HG02870 (cell line): Measurements from ENCODE around the gene TMC1.

ENCODE experiments used
- ATAC-seq: cut with Tn5 transposase; IDR thresholded peaks from one replicate; pipeline ENCODE4 v1.9.1; 2021; ENCODE audit warnings: mild to moderate bottlenecking, moderate library complexity; ENCODE audit not compliant: unreplicated experiment

Gene TMC1

GRCh38 chr9:72665421-72665820 is 144.0 kb downstream of the TMC1 start:
- ATAC-seq, result no peak

DNA sequence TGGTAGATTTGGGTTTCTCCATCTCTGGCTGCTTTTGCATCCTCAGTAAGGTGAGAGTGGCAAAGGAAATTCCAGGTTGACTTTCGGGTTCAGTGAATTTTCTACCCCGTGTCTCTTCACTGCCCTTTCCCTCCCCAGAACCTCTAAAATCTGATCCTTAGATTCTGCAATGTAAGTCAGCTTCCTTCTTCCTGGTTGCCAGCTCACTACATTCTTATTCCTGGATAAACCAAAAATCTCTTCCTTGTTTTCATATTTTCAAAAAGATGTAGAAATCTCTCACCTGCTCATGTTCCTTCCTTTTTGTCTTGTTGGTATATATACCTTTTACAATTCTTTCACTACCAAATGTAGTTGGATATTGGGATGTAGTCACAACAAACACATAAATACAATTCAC is 145.8 kb downstream of the TMC1 start:
- no peak for ATAC-seq

- ATAC-seq, result no peak
Observed at GRCh38 chr9:72674961-72675360, 153.6 kb downstream of the TMC1 start.

DNA sequence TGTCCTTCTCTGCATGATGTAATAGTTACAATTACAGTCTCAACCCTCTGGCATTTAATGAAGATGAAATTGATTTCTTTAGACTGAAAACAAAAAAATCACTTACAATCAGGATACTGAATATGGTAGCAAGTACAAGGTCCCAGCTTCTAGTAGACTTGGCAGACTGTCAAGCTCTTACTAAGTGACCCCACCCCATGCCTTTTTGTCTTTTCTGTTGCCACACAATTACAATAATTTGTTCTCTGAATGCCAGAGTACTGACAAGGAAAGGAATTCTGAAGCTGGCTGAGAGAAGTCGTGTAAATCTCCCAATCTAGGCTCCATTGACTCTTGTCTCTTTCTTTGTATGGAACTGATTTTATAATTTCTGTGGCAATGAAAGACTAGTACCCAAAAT is 154.2 kb downstream of the TMC1 start:
- no peak for ATAC-seq

DNA sequence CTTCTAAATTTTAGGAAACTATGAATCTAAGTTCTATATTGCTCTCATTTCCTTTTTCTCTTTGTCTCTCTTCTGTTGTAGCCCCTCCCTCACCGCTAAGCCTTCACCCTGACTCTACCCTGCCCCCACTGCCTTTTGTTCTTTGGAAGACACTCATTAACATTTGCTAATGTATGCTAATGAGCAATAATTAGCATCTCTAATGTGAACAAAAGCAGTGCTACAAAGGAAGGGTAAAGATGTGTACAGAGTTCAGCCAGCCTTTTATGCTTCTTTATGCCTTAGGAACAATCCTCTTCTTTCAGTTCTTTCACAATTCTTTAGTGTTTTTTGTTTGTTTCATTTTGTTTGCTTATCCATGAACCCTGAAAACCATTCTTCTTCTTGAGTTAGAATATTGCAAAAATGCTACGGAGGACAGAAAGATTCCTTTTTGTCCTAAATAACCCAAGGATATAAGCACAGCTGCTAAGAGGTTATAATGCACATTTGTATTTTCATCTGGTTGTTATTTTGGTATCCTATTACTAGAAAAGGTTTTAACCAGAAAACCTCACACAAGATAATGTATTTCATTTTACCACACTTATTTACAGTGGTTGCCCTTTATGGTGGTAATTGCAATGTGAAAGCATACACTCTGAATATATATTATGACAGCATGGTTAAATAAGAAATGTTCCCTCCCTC is 159.3 kb downstream of the TMC1 start:
- no peak for ATAC-seq

GRCh38 chr9:72681283-72681630 is 159.8 kb downstream of the TMC1 start:
- ATAC-seq, result no peak

DNA sequence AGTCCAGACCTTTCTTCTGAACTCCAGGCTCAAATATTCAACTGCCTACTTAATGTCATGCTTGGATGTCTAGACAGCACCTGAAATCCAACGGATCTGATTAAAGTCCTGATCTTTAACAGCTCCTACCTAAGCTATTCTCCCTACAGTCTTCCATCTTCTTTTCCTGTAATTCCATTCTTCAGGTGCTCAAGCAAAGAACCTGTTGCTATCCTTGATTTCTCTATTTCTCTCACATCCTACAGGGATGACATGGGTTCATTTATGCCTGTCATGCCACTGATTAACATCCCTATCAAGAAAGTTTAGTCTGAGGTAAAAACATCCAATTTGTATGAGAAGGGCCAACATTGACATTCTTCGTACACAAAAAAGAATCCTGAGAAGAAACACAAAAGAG is 163.2 kb downstream of the TMC1 start:
- ATAC-seq, result no peak

- ATAC-seq, result no peak
Observed at GRCh38 chr9:72685911-72686310, 164.5 kb downstream of the TMC1 start.

GRCh38 chr9:72687331-72687730 is 165.9 kb downstream of the TMC1 start:
- ATAC-seq, result no peak

- ATAC-seq, result no peak
Observed at GRCh38 chr9:72691671-72692070, 170.3 kb downstream of the TMC1 start.

DNA sequence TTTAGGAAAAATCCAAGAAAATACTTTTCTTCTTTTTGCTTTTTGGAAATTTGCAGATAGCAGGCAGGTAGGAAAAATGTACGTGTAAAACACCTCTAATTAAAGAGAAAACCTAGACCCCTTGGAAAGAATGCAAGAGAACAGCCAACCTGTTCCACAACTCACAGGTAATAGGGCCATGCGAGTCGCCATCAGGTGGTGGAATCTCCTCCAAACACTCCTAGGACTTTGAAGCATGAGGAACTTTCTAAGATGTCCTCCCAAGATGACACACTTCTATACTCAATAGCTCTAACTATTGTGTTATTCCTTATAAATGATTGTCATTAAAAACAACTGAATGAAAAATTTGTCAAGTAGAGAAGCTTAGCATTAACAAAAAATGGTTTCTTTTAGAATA is 174.0 kb downstream of the TMC1 start:
- ATAC-seq, result no peak

- ATAC-seq, result no peak
Observed at GRCh38 chr9:72696511-72696910, 175.1 kb downstream of the TMC1 start.

- ATAC-seq, result no peak
Observed at GRCh38 chr9:72701510-72701909, 180.1 kb downstream of the TMC1 start.

- peak; percentile 45 for ATAC-seq
Observed at GRCh38 chr9:72703574-72703973, 182.2 kb downstream of the TMC1 start.

- peak; percentile 63 for ATAC-seq
Observed at GRCh38 chr9:72704688-72705375, 183.4 kb downstream of the TMC1 start.

DNA sequence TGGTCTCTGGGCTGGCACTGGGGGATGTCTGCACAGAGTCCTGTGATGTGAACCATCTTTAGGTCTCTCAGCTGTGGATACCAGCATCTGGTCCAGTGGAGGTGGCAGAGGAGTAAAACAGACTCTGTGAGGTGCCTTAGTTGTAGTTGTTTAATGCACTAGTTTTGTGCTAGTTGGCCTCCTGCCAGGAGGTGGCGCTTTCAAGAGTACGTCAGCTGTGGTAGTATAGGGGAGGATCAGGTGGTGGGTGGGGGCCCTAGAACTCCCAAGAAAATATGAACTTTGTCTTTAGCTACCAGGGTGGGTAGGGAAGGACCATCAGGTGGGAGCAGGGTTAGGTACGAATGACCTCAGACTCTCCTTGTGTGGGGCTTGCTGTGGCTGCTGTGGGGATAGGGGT is 197.1 kb downstream of the TMC1 start:
- no peak for ATAC-seq

DNA sequence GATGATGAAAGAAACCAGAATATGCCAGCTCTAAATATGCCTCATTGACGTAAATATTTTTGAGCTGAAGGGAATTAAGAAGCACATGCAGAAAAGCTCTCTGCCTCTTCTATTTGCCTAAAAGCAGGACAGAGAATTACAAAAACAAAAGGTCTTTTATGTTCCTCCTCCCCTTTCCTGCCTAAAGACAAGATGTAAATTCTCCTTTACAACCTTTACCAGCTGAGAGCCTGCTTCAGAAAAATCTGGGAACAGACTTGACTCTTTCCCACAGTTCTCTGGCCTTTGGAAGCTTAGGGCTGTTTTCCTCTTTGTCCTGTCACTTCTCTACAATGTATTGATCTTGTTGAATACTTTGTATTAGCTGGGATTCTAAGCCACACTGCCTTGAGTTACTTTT is 199.7 kb downstream of the TMC1 start:
- ATAC-seq, result no peak

DNA sequence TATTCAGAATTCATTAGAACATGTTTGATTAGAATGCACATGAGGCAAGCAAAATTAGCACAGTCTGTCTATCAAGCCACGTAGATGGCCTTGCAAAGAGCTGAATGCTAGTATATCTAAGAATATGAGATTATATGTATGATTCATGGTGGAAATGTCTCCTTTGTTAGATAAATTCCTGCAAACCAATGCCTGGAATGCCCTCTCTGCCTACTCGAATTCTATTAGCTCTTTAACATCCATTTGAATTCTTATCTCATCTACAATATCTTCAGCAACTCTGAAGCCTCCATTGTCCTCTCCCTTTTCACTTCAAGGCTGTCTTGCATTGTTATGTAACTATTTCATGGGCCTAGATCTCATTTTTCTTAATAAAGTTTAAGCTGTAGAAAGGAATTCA is 205.5 kb downstream of the TMC1 start:
- no peak for ATAC-seq

- ATAC-seq, result no peak
Observed at GRCh38 chr9:72728031-72728770, 206.8 kb downstream of the TMC1 start.

DNA sequence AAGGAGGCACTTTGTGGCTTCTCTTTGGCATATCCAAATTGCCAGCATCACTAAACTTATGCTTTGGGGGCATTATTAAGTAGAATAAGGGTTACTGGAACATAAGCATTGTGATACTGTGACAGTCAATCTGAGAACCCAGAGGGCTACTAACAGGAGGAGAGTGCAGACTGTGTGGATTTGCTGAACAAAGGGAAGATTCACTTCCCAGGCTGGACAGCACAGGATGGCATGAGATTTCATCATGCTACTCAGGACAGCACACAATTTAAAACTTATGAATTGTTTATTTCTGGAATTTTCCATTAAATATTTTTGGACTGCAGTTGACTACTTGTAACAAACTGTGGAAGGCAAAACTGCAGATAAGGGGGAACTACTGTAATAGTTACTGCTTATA is 212.5 kb downstream of the TMC1 start:
- ATAC-seq, result no peak

- ATAC-seq, result no peak
Observed at GRCh38 chr9:72734631-72735030, 213.2 kb downstream of the TMC1 start.

GRCh38 chr9:72743836-72744235 is 222.4 kb downstream of the TMC1 start:
- ATAC-seq, result no peak
